Ovary (tissue), 9 donors: ENCODE results near the gene ARV1. TPM values are rescaled to one million over a fixed set of nuclear protein-coding genes. Genes with fewer than 3 reads are reported as not detected.

Experiments used
- DNase-seq, 5 donors: peaks; one replicate each; pipeline ENCODE4 v3.0.0-alpha.2; 2019 to 2020
- H3K27ac ChIP-seq, 2 donors: fragments of 200-600 bp; one replicate each; pipeline versions ENCODE4 v1.5.1 to v1.8.0; 2019 to 2022
- H3K27me3 ChIP-seq: fragments of 200-600 bp; one replicate; pipeline ENCODE4 v1.8.0; 2022
- H3K36me3 ChIP-seq: fragments of 200-600 bp; sonication (generic); one replicate; pipeline ENCODE4 v1.5.1; 2019
- H3K4me1 ChIP-seq: one replicate; pipeline ENCODE4 v1.8.1; 2013; ENCODE audit warnings: mild to moderate bottlenecking, moderate library complexity; ENCODE audit not compliant: insufficient read depth
- H3K4me3 ChIP-seq: fragments of 200-600 bp; sonication (generic); one replicate; pipeline ENCODE4 v1.5.1; 2017
- H3K9me3 ChIP-seq, 2 donors: fragments of 200-600 bp in 1 of 2; sonication (generic) in 1 of 2; one replicate each; pipeline versions ENCODE4 v1.5.1 to v1.8.1; 2013 to 2019; ENCODE audit warnings: mild to moderate bottlenecking in 1 of 2, moderate library complexity in 1 of 2
- EP300 ChIP-seq: sonication (generic); formaldehyde crosslinking; IDR thresholded peaks from one replicate; pipeline ENCODE4 v1.6.1; 2017; ENCODE audit warnings: antibody characterized with exemption
- POLR2A ChIP-seq: fragments of 450-650 bp; IDR thresholded peaks from one replicate; pipeline ENCODE4 v1.6.1; 2017; ENCODE audit warnings: antibody characterized with exemption, mild to moderate bottlenecking, moderate library complexity
- WGBS, 3 donors: extraction: QIAGEN DNeasy Blood & Tissue Kit in 1 of 3; methylation state at CpG; one replicate each; pipeline versions ENCODE4 v1.1.5 to v1.1.7; 2013 to 2017; 5-methylcytosine and 5-hydroxymethylcytosine counted together
- intact Hi-C, 4 donors: fragments of 100-400 bp; cut with DNase I; formaldehyde crosslinking; loops; one replicate each; pipeline versions ENCODE4 v1.11.0 to v1.15.1; 2022 to 2023
- polyA plus RNA-seq, 2 donors: library from polyadenylated mRNA; stranded (reverse); fragments of 200-250 nt in 1 of 2; fragments of 350-450 nt in 1 of 2; fragmentation: Illumina TruSeq in 1 of 2; extraction: RNeasy Lipid Tissue Mini Kit (QIAGEN cat#74804) in 1 of 2; gene quantifications; one replicate each; pipeline ENCODE4 v1.2.3, GENCODE V29; 2013 to 2014
- total RNA-seq, 7 donors: library from RNA; depleted of rRNA in 2 of 7; stranded (reverse); fragments of >200 nt in 2 of 7; fragmentation: NEBNext Ultra II Directional in 3 of 7; extraction: Animal tissue kit (Norgen Biotek cat#: 25700) in 3 of 7; gene quantifications; one replicate each; pipeline versions ENCODE4 v1.1.0 to v1.2.4, GENCODE V29; 2016 to 2023
- TF ChIP-seq, protein P1 (sequence below), 3 donors: fragments of 450-650 bp in 2 of 3; fragments of 200-600 bp in 1 of 3; IDR thresholded peaks; one replicate each; pipeline versions ENCODE4 v1.5.1 to v1.8.0; 2016 to 2022; ENCODE audit warnings: antibody characterized with exemption in 3 of 3, mild to moderate bottlenecking in 1 of 3
- donor health status: DM: no; HTN: no; CAD: no; lungs with moderate emphysema.
- donor health status: DM: no; HTN: no; CAD: no.
- donor health status: Bipolar disorder and iron deficiency.
- donor health status: DM: yes; HTN: yes; CAD: no.
- donor health status: DM: no; HTN: no; CAD: no.
- donor health status: DM: yes; HTN: yes; CAD: no.

ARV1 gene
- total and polyA plus RNA-seq, 9 donors, result 9.0 to 19.2 (median 13.1) TPM

DNA sequence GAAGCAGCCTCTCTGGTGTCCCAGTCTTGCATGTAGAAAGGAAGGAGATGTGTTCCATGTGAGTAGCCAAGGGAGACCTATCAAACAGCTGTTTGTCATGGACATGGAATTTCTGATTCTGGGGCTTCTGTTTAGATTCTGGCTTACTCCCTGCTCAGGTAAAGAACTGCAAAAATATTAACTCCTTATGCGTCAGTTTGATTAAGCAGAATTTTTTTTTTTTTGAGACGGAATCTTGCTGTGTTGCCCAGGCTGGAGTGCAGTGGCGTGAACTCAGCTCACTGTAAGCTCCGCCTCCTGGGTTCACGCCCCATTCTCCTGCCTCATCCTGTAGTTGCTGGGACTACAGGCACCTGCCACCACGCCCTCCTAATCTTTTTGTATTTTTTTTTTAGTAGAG is 6.8 kb downstream of the ARV1 start:
- Histone ChIP-seq H3K4me3 (no peak overlapping the region), H3K27ac (no peak overlapping the region), H3K36me3 (no peaks in the 10 kb centered on the region), H3K27me3 (no peaks in the 10 kb centered on the region), H3K4me1 (no peaks in the 10 kb centered on the region), H3K9me3 (no peaks in the 10 kb centered on the region)
- no peak for DNase-seq
- intact Hi-C loops, result no loop called here
- WGBS, 3 donors, result 93 to 96% (median 93%) methylated on average over 6 of the region's 6 CpGs
- TF ChIP-seq, protein P1, sequence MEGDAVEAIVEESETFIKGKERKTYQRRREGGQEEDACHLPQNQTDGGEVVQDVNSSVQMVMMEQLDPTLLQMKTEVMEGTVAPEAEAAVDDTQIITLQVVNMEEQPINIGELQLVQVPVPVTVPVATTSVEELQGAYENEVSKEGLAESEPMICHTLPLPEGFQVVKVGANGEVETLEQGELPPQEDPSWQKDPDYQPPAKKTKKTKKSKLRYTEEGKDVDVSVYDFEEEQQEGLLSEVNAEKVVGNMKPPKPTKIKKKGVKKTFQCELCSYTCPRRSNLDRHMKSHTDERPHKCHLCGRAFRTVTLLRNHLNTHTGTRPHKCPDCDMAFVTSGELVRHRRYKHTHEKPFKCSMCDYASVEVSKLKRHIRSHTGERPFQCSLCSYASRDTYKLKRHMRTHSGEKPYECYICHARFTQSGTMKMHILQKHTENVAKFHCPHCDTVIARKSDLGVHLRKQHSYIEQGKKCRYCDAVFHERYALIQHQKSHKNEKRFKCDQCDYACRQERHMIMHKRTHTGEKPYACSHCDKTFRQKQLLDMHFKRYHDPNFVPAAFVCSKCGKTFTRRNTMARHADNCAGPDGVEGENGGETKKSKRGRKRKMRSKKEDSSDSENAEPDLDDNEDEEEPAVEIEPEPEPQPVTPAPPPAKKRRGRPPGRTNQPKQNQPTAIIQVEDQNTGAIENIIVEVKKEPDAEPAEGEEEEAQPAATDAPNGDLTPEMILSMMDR (IDR thresholded peaks at IDR 0.05), result no peak
- TF ChIP-seq POLR2A (no peak), EP300 (no peak)

DNA sequence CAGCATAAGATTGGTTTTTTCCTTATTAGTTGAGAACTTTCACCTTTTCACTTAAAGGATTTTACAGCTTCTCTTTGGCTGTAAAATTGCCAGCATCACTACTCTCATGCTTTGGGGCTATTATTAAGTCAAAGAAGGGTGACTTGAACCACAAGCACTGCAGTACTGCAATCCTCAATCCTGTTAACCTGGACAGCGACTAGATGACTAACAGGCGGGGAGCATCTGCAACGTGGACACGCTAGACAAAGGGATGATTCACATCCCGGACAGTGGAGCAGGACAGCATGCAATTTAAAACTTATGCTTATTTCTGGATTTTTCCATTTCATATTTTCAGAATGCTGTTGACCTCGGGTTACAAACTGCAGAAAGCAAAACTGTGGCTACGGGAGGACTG is 8.1 kb downstream of the ARV1 start:
- no peak for TF ChIP-seq POLR2A
- TF ChIP-seq, protein P1 (IDR thresholded peaks at IDR 0.05), result no peak
- no peak for TF ChIP-seq EP300
- WGBS, 3 donors, result 82 to 84% (median 84%) methylated on average over 7 of the region's 7 CpGs
- H3K36me3 ChIP-seq, result no peaks in the 10 kb centered on the region
- no peaks in the 10 kb centered on the region for H3K4me1 ChIP-seq
- no peaks in the 10 kb centered on the region for H3K27me3 ChIP-seq
- H3K27ac ChIP-seq, result no peak overlapping the region
- intact Hi-C loops, result no loop called here
- H3K4me3 ChIP-seq, result no peak overlapping the region
- H3K9me3 ChIP-seq, result no peaks in the 10 kb centered on the region
- DNase-seq, result no peak

DNA sequence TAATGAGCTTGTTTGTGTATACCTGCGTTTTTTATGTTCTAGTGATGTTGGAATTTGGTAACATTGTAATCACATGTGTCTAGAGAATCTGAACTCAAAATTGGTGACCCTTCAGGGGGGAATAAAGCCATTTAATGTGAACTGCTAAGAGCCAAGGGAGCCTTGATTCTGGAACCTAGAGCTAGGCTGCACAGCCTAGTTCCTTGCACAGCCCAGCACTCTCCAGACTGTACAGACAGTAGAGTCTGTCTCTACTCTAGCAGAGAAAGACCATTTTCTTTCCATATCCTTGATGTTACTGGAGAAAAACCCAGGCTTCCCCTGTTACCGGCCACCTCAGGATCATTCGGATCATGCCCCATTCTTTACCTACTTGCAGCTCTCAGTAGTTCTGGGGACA is 8.6 kb downstream of the ARV1 start:
- intact Hi-C loops, result no loop called here
- DNase-seq, result no peak
- H3K36me3 ChIP-seq, result no peaks in the 10 kb centered on the region
- TF ChIP-seq, protein P1 (IDR thresholded peaks at IDR 0.05), result no peak
- TF ChIP-seq EP300, result no peak
- TF ChIP-seq POLR2A, result no peak
- H3K4me1 ChIP-seq, result no peaks in the 10 kb centered on the region
- no peaks in the 10 kb centered on the region for H3K9me3 ChIP-seq
- H3K4me3 ChIP-seq, result no peak overlapping the region
- WGBS, 3 donors, result 86 to 89% (median 88%) methylated on average over 3 of the region's 3 CpGs
- H3K27me3 ChIP-seq, result no peaks in the 10 kb centered on the region
- no peak overlapping the region for H3K27ac ChIP-seq

DNA sequence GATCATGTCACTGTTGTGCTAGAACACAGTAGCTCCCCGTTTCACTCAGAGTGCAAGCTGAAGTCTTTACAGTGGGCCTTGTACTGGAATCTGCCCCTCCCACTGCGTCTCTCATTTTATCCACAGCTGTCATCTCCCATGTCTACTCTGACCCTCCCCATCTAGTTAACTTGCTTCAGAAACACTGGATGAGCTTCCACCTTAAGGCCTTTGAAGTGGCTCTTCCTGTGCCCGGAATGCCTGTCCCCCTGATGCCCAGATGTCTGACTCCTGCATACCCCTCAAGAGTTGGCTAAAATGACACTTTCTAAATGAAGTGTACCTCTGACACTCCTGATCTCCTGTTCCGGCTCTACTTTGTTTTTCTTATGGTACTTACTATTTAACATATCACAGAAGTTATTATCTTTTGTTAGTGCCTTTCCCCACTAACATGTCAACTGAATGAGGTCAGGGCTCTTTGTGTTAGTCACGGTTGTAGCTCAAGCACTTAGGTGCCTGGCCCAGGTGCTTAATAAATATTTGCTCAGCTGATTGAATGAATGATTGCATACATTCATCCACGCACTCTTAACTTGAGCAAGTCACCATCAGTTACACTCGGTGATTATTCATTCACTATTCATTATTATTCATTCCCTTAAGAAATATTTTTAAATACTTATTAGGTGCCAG is 13.3 kb downstream of the ARV1 start:
- TF ChIP-seq POLR2A, result no peak
- TF ChIP-seq, protein P1 (IDR thresholded peaks at IDR 0.05), result no peak
- no peak for TF ChIP-seq EP300
- Histone ChIP-seq H3K4me1 (no peaks in the 10 kb centered on the region), H3K9me3 (no peaks in the 10 kb centered on the region), H3K4me3 (no peak overlapping the region), H3K27me3 (no peaks in the 10 kb centered on the region), H3K36me3 (no peaks in the 10 kb centered on the region), H3K27ac (no peak overlapping the region)
- intact Hi-C loops, result no loop called here
- DNase-seq, result no peak
- 80 to 86% (median 80%) methylated on average over 7 of the region's 7 CpGs for WGBS, 3 donors
